Stimulated activated CD4-positive, alpha-beta T cell treated with anti-CD3 and anti-CD28 coated beads, Interleukin-4, amount 100 ng/mL, for 24 hours (primary cell): ENCODE measurements around the gene ZFP91.

Experiments
- DNase-seq: peaks from one replicate; pipeline ENCODE4 v3.0.0-alpha.2; 2020

ZFP91 gene

DNA sequence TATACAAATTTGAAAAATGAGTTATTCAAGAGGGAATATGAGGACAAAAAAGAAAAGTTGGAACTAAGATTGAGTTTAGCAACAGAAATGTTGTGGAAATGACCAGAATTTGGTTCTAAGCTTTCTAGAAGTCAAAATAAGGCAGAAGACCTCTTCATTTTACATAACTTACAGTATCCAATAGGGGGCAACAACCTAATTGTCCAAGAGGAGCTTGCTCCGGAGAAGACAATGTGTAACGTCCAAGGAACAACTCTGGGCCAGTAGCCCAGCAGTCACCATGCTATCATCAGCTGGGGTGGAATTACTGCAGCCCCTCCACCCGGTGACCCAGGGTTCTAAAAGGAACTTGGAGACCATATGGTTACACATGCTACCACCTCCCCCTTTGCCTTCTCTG is 57.7 kb downstream of the ZFP91 start:
- no peak for DNase-seq

DNA sequence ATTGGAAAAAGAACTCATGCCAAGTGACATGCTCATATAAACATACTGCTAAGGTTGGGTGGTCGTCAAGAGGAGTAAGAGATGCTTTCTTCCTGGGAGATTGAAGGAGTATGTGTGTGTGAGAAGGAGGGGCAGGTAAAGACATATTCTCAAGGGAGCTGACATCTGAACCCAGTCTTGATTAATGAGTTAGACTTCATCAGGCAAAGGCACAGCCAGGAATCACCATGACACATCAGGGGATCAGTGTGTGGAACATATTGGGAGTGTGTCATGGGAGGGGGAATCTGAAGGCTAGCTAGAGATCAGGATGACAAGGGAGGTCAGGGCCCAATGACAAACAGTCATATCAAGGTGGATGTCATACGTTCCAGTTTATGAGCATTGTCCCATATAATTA is 58.5 kb downstream of the ZFP91 start:
- DNase-seq, result no peak

DNA sequence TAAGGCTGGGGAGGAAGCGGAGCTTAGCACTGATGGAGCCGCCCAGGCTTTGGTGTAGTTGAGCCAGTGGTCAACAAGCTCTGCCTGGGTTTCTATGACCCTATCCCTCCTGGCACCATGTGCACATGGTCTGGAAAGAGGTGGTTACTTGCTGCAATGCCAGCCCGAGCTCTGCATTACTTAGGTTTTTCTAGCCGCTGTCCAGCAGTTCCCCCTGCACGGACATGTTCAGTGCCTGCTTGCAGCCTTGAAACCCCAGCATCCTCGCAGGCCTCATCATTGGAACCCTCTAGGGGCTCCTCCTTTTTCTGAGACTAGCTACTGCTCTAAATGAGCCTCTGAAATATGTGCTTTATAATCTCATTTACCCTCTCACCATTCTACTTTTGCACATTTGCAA is 60.2 kb downstream of the ZFP91 start:
- DNase-seq, result no peak

DNA sequence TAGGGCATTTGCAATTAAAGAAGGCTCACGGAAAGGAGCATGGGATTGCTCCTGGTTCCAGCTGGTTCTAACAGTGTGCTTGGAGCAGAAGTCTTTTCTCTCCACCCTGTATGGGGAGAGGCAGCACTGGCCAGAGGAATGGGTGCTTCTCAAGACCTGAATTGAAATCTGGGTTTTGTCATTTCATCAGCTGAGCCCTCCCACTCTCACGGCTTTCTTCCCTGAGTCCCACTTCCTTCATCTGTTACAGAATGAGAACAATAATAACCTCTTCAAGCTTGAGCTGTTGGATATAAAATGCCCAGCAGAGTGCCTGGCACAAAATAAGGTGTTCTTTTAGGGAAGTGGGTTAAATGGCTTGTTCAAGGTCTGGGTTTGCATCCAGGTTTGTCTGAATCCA is 60.8 kb downstream of the ZFP91 start:
- DNase-seq, result no peak

DNA sequence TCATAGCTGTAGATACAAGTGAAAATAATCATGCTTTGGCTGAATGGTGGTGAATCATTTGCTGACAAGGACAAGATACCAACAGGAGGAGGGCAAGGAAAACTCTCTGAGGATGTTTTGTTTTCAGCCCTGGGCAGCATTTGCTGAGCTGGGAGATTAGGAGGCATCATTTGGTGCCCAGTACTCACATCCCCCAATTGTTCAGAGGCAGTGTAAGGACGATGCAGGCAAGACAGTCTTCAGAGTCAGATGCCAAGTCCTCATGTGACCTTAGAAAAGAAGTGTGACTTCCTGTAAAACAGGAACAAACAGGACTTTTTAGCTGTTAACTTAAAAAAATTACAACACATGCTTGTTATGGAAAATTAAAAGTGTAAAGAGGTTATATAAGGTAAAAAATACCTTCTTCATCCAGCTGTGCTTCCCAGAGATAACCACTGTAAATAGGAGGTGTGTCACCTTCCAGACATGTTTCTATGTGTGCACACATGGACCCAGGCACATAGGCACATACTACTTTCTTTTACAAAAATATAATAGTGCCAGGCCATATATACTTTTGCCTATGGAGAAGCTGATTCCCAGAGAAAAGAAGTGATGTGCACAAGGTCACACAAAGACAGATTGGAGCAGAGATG is 61.6 kb downstream of the ZFP91 start:
- DNase-seq, result no peak

DNA sequence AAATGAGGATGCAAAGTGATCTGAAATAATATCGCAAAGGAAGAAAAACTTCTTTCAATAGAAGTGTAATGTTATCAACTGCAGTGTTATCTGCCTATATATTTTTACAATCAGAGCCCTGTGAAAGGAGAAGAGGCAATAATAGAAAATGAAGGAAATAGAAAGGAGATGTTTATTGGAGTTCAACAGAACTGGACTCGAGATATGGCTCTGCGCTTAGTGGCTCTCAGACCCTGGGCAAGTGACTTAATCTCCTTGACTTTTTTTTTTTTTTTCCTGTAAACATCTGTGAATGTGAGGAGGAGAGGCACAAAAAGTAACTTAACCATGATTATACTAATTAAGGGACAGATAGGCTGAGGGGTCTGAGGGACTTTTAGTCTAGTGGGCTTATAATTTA is 62.5 kb downstream of the ZFP91 start:
- no peak for DNase-seq

DNA sequence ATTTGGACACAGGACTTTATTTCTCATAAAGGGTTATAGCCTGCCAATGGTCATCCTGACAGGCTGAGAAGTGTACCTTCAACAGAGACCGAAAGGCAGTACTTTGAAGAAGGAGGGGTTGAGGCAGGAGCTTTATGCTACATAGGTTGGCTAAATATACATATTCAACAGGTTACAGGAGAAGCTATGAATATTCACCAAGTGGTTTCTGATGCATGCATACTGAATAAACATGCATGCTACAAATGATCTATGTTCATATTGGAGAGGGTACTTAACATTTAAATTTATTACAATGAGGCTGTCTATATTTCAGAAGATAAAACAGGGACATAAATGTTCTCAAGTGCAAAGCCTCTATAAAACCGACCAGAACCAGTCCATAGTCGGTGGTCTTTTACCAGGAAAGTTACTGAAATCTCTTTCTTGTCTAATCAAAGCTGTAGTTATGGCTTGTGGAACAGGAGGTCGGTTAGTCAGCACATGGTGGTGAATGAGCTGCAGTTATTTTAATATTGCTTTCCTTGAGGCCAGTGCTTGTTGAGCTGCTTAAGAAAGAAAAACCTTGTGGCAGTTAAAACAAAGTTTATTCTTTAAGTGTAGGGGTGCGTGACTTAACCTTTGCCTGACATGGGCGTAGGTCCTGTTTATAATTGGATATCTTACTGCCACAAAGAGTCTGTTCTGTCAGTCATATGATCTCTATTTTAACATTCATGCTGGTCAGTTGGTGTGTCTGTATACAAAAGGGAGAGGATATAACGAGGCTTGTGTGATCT is 63.1 kb downstream of the ZFP91 start:
- DNase-seq, result no peak

DNA sequence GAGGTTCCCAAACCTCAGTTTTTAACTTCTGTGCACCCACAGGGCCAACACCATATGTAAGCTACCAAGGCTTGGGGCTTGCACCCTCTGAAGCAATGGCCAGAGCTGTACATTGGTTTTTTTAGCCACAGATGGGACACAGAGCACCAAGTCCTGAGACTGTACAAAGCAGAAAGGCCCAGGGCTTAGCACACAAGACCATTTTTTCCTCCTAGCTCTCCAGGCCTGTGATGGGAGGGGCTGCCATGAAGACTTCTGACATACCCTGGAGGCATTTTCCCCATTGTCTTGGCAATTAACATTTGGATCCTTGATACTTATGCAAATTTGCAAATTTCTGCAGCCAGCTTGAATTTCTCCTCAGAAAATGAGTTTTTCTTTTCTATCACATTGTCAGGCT is 67.0 kb downstream of the ZFP91 start:
- no peak for DNase-seq

DNA sequence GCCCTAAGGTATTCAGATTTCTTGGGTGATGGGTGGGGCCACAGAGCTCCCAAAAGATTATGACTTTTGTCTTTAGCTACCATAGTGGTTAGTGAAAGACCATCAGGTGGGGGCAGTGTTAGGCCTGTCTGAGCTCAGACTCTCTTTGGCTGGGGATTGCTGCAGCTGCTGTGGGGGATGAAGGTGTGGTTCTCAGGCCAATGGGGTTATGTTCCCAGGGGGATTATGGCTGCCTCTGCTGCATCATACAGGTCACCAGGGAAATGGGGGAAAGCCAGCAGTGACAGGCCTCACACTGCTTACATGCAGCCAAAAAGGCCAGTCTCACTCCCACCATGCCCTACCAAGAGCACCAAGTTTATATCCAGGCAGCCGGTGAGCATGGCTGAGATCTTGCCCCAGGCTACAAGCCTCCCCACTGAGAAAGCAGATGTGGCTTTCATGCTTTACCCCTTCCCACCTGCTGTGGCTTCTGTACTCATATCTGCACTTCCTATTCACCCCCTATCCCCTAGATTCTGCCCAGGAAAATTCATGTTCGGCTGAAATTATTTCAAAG is 68.4 kb downstream of the ZFP91 start:
- DNase-seq, result no peak

DNA sequence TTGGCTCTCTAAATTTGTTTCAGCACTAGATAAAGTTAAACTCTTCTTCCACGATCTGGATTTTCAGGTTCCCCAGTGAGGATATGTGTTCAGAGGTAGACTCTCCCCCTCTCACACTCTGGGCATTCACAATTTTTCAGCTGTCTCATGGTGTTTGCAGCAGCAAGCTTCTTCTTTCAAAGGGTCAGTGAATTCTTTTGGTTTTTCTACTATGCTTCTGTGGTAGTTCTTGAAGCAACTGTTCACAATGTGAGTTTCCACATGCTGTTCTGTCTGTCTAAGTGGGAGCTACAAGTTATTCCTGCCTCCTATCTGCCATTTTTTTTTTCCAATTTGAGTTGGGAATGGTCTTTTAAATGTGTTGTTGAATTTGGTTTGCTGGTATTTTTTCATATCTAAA is 69.0 kb downstream of the ZFP91 start:
- DNase-seq, result no peak

DNA sequence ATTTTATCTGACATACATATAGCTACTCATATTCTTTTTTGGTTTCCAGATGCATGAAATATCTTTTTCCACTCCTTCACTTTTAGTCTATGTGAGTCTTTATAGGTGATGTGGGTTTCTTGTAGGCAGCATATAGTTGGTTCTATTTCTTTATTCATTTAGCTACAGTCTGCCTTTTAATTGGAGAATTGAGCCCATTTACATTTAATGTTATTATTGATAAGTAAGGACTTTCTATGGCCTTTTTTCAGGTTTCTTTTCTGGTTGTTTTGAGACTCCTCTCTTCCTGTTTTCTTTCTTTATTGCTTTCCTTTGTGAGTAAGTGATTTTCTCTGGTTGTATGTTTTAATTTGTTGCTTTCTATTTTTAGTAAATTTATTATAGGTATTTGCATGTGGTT is 70.8 kb downstream of the ZFP91 start:
- no peak for DNase-seq

DNA sequence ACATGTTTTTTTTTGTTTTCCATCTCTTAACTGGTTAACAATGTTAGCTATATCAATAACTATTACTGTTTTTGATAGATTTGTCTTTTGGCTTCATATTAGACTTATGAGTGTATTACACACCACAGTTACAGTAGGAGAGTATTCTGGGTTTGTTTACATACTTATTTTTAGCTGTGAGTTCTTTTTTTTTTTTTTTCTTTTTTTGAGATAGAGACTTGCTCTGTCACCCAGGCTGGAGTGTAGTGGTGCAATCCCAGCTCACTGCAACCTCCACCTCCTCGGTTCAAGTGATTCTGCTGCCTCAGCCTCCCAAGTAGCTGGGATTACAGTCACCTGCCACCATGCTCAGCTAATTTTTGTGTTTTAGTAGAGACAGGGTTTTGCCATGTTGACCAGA is 71.6 kb downstream of the ZFP91 start:
- DNase-seq, result no peak

DNA sequence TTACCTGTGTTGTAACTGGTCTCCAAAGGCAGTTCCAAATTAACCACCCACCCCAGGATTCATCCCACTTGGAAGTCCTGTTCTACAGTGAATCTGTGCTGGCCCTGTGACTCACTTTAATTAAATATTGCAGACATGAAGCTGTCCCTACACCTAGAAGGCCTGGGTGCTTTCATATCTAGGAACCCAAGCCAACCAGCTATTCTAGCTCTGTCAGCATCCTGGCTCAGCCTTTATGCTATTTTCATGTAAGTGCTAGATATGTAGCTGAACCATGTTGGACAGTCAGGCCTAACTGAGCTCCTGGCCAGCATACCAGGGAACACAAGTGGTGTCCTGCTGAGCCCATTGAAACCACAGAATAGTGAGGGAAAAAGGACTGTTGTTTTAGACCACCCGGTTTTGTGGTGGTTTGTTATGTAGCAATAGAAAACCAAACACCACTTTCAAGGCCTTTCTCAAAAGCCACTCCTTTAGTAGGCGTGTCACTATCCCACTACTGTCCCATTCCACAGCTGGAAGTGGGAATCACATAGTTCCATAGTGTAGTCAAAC is 73.9 kb downstream of the ZFP91 start:
- no peak for DNase-seq

DNA sequence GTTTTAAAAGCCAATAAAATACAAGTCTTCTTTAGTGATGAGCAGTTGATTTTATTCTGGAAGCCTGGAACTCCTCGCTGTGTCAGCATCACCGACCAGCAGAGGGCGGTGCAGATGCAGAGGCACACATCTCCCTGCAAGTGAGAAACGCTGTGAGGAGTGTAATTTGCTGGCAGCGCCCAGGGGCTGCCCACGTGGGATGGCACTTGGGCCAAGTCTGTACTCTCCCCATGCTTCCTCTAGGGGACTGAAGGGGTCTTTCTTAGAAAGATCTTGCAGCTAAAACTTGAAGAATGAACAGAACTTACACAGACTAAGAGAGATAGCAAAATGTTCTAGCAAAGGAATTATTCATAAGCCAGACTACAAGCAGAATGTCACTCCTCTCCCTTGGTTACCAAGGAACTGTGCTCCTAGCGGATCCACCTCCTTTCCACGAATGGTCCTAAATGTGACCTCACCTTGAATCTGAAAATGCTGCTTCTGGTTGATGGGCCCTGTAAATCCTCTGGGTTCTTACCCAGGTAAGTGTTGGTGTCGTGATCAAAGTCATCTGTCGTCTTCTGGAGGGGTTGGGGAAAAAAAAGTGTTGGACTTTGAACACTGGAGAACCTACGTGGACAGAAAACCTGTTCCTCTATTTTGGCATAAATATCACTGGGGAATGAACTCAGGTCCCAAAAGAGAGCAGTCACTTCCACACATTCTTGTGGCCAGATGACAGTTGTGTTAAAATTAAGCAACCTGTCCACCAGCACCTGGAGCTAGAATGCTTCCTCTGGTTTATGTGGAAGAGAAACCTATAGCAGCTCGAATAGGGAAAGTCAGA is 75.4 kb downstream of the ZFP91 start:
- peak; percentile 81 for DNase-seq

DNA sequence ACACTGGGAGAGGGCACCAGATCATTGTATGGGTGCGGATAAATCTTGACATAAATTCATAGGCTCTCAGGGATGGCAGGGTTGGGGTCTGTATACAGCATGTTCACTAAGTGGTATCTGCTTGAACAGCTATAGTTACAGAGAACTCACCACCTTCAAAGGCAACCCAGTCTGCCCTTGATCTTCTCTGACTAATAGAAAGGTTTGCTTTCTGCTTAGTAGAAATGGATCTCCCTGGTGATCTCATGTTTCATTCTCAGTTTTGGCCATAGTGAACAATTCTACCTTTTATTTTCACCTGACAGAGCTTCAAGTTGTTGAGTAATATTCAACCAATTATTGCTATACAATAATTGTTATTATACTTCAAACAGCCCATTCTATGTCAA is 76.0 kb downstream of the ZFP91 start:
- no peak for DNase-seq

DNA sequence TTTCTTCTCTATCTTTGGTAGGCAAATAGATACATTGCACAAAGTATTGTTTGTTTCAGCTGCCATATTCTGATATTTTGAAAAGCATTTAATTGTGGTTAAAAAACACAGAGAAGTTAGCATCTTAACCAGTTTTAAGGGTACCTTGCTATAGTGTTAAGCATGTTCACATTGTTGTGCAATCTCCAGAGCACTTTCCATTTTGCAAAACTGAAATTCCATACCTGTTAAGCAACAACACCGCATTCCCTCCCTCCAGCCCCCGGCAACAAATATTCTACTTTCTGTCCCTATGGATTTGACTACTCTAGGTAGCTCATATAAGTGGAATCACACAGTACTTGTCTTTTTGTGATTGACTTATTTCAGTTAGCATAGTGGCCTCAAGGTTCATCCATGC is 77.5 kb downstream of the ZFP91 start:
- no peak for DNase-seq

DNA sequence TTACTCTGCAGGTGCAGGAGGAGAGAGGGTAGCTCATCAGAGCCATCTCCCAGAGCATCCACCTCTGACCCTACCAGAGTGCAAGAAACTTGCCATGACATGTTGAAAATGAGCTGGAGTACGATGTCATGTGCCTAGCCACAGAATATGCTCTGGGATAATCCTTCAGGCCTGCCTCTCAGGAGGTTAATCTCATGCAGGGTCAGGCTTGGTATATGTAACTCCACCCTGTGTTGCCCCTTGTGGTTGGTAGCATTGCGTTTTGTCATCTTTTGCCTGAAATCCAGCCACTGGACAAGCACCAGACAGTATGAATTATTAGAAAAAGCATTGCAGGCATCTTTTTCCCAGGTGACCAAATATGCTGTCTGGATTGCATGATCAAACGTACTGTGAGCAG is 79.8 kb downstream of the ZFP91 start:
- no peak for DNase-seq

DNA sequence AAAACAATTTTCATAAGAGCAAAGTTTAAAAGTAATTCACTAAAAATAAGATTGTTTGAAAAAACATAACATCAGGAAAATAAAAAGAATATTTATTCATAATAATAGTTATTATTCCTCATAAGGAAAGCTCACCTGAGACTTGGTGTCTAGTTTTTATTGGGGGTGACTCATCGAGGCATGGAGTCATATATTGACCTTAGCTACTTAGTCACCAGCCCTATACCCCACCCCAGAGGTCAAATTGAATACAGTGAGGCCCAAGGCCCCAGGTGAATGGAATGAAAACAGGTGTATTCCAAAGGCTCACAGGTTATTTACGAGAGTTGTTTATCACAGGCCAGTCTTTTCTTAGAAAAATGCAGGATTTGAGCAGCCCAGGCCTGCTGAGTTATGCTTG is 80.5 kb downstream of the ZFP91 start:
- no peak for DNase-seq

DNA sequence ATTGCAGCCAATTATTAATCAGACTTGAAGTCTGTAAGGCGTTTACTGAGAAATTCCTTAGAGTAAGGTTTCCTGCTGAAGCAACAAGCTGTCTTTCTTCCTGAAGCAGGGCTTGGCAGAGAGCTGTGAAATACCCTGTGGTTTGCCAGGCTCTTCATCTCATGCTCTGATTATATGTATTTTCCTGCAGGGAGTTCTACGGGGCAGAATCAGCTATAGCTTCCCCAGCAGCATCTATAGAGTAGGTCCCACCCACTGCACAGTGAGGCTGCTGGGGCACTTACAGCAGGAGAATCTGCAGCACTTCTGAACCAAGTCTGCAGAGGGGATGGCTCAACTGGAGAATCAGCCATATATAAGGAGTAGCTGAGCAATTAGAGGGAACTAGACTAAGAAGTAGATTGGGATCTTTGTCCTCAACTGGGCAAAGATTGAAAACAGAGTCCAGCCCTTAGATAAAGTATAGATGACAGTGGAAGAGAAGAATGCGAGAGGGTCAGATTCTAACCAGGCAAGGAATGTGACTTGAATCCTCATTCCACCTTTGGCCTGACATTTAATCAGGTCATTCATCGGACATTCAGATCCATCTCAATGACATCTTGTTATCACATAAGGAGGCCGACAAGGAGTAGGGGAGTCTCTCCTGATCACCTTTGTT is 81.2 kb downstream of the ZFP91 start:
- DNase-seq, result no peak
